NOMO-1 treated with DMSO at 0.1 percent for 48 hours (cell line): ENCODE data around the gene SAMD4A.

Experiments
- DNase-seq: peaks from one replicate; lab custom pipeline; 2025; ENCODE audit not compliant: unreplicated experiment; lab: John Stamatoyannopoulos, UW

The SAMD4A gene

DNA sequence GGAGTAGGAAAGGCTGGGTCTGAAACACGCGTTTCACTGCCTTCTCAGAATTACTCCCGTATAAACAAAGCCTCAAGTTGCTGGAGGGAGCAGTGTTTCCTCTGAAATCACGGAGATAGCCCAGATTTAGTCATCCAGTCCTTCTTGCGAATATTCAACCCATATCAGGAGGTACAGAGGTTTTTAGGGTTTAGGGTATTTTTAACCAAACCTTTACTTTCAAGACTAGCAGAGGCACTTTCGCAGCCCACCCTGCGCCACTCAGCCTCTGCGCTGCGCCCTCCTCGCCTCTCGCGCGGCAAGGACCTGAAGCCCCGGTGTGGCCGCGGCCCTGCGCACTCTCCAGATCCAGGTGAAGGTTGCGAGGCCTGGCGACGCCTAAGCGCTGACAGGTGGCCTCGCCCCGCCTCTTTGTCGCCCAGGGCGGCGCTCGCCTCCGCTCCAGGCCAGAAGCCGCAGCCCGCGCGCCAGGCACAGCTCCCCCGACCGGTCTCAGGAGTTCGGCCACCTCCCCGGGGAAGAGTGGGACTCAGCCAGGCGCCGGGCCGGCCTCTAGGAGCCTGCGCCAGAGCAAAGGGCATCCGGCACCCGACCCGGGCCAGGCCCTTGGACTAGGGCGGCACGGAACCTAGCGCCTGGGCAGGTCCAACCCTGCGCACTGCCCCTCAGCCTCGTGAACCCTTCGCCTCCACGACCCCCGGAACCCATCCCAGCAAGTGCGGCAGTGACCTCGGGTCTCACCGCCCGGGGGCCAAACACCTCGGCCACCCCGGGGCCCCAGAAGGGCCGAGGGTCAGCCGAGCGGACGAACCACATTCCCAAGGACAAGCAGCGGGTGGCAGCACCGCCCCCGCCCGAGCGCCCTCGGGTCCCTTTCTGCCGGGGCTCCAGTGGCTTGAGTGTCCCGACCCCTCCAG is 1.8 kb upstream of the SAMD4A start:
- DNase-seq: no peak

DNA sequence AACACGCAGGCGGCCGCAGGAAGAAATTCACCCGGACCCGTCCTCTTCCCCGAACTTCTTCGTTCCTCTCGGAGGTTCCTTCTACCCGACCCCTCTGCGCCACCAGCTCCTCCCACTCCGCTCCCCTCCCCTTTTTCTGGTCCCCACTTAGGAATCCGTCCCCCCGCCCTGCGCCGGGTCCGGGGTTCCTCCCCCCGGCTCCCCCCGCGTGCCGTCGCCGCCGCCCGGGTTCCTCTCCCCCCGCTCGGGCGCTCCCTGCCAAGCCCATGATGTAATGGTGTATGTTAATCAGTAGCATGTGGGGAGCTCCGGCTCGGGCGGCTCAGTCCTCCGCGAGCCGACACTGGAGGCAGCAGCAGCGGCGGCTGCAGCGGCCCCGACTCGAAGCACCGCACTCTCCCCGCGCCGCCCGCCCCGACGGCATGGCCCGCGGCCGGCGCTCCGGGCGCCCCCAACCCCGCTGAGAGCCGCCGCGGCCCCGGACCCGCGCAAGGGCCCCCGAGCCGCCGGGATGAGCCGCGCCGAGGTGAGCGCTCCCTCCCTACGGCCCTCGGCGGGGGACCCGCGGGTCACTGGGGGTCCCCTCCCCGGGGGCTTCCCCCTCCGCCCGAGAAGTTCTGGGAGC is 1.0 kb upstream of the SAMD4A start:
- DNase-seq: peak; percentile 59

DNA sequence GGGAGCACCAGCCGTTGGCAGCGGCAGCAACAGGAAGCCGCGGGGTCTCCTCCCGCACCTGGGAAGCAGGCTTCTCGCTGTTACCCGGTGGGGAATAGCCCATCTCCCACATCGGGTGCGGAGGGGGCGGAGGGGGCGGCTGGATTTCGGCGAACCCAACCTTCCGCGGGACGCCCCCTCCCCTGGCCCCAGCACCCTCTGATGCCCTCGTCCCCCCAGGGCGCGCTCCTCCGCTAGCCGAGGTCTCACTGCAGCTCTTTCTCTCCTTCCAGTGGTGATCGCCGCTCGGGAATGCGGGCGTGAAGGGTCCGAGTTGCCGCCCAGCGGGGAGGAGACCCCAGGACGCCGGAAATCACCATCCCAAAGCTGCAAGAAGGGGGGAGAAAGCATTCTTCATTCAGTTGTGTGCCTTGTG is 303 bp downstream of the SAMD4A start:
- no peak for DNase-seq

DNA sequence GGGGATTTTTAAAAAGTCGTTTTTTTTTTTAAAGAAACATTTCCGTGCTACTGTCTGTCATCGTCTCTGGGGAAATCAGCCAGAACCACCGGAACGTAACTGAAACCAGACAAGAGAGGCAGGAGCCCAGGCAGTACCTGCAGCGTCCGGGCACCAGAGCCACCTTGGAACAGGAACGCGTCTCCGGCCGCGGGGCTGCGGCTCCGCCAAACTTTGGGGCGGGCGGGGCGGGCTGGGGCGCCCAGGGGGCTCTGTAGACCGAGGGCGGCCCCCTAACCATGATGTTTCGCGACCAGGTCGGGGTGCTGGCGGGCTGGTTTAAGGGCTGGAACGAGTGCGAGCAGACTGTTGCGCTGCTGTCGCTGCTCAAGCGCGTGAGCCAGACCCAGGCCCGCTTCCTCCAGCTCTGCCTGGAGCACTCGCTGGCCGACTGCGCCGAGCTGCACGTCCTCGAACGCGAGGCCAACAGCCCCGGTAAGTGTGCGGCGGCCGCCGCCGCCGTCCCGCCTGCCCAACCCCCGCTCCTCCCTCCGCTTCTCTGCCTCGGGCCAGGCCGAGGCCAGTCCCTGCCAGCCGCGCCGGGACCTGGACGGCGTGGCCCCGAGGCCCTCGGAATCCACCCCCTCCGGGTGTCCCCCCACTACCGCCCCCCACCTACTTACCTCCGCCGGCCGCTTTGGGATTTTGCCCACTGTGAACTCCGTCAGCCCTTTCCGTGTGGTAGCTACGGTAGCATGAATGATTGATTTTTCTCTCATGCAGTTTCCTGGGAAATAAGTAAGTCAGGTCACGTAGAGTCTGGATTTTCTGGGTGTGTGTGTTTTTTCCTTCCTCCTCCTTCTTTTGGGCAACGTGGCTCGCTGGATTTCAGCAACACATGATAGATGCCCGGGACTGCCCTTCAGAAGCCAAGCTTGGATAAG is 972 bp downstream of the SAMD4A start:
- DNase-seq: no peak

DNA sequence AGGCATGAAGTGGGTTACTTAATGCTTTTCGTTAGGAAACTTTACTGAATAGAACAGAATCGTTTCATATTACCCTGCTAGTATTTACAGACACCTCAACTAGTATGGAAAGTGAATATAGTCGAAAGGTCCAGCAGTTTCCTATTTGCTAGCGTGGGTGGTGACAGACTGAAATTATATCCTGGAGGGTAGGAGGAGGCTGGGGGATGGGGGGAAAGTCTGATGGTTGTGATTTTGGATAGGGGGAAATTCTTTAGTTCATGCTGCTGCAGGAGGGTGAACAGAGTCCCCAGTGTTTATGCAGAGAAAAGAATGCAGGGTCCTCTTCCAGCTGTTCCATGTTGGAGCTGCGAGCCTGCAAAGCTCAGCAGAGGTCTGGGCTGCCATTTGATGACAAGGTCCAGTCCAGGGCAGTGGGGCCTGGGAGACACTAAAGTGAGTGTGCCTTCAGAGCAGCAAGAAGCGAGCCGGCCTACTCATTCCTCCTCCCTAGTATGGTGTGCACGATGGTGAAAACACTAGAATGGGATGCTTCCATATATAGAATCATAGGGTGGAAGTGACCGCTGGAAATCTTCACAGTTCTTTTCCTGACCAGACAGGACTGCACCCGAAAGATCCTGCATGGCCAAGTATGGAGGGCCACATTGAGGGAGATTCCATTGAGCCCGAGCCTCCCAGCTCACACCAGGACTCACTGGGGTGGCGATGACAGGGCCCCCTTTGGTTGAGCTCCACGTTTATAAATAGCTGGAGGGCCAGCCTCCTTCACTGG is 2.1 kb downstream of the SAMD4A start:
- no peak for DNase-seq

DNA sequence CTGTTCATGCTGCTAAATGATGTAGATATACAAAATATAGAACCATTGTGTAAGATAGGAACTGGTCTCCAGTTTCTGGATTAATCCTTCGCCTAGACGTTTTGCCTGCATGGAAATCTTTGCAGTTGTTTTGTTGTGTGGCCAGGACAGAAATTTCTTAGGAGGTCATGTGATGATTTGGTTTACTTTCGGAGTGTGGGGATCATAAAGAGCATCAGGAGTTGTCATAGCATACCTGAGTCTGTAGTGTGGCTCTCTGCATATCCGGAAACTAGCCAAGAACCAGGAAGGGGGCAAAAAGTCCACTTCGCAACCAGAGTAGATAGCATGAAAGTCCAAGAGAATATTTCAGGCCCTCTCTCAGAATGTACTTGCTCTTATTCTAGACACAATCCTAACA is 3.1 kb downstream of the SAMD4A start:
- DNase-seq: no peak

DNA sequence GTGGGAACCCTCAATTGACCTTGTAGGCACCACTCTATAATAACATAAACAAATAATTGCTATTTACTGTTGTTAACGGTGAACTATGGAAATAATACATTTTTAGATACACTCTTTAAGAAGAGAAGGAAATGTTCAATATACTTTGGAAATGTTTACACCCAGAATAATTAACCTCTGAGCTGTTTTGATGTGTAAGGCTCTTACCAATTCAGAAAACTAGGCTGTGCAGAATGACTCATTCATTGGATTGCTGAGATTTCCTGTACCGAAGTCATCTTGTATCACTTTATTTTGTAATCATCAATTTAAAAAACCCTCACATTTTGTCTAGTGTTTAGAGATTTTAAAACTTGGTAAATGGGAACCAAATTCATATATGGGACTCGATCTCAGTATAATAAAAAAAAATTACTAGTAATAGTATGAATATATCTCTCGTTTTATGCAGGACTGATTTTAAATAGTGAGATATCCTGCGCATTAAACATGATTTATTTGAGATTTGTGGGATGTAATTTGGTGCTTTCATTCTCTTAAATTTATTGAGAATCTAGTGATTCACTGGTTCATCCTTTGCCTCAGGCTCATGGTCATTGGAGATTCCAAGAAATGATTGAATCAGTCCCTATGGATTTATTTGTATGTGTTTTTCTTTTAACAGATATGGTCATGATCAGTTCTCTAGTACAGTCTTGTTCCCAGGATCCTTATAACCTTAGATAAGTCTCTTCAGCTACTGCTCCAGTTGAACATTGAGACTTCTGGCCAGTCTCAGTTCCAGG is 3.9 kb downstream of the SAMD4A start:
- DNase-seq: no peak

DNA sequence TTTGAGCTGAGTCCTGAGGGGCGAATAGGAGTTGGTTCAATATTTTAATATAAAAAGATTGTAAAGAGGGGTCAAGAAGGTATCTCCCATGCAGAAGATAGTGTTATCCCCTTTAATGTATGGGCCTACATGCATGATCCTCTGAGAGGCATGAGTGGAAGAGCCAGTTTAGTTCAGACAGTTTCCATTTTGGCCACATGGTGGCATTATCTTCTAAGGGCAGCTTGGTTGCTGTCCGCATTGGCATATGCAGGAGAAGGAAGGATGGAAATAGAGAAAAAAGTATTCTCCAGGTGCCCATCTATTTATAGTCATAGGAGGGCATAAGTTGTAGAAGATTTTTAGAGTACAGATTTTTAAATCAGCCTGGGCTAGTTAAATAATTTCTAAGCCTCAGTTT is 5.4 kb downstream of the SAMD4A start:
- no peak for DNase-seq

DNA sequence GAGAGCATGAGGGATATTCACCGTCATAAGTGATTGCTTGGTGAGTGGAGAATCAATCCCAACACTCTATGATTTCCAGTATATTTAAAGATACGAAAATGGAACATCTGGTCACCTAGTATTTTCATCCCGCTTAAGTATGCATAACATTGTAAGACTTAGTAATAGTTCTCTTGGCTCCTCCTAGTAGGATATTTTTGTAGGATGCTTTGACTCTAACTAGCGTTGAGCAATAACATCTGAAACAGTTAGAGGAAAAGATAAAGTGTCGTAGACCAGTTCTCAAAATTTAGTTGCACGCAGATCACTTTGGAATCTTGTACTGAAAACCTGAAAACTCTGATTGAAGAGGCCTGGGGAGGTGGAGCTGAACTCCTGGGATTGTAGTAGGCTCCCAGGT is 7.6 kb downstream of the SAMD4A start:
- no peak for DNase-seq

DNA sequence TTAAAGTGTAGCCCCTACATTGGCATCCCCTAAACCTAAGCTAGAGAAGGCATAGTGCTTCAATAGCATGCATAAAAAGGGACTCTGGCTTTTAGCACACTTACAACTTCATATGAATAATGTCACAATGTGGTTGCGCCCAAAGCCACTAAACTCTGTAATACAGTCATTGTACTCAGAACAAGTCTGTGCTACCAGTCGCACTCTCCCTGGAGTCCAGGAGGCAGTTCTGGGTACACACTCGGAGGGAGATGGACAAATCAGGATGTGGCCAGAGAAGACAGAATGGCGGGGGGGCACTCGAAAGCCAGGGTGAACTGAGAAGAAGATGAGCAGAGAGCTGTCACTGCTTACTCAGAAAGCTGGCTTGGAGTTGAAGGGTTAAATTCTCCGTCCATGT is 10.6 kb downstream of the SAMD4A start:
- no peak for DNase-seq

DNA sequence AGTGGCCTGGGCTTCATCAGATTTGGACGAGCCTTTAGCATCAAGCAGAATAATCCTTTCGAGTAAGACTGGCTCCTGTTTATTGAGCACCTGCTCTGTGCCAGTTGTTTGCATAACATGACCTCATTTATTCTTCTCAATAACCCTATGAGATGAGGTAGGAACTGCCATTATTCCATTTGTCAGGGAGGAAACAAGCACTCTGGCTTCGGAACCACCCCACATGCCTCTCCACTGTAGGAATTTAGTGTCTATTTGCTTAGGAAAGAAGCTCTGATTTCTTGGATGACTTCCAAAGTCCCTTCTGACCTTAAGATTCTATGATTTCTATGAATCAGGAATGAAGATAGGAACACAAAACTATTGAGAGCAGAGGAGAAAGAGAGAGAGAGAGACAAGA is 11.0 kb downstream of the SAMD4A start:
- DNase-seq: no peak

DNA sequence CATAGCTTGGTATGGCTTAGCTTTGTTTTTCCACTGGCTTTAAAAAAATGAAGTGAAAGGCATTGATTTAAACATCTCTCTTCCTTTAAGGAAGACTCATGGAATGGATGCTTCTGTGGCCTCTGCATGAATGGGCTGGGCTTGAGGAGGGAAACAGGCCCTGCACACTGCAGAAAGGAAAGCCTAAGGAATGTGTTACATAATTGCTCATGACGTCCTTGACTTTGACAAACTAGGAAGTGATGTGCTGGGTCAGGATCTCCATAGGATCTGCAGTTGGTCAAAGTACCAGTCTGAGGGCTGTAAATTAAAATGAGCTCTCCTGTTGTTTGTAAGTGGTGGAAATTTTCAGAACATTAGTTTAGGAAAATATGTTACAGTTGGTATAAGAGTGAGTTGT is 12.7 kb downstream of the SAMD4A start:
- DNase-seq: no peak

DNA sequence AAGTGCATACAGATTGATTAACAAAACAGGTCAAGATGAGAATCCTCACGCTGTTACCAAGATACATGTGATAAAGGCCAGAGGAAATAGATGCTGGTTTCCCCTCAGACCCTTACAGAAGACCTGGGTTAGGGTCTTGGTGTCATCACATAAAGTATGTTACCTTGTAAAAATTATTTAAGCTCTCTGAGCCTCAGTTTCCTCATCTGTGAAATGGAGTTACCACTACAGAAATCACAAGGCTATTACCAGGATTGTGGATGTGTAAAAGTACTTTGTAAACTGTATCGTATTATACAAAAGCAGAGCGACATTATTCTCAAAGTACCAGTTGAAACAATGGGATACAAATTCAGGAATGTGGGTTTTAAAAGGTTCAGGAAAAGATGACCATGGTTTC is 14.0 kb downstream of the SAMD4A start:
- DNase-seq: no peak

DNA sequence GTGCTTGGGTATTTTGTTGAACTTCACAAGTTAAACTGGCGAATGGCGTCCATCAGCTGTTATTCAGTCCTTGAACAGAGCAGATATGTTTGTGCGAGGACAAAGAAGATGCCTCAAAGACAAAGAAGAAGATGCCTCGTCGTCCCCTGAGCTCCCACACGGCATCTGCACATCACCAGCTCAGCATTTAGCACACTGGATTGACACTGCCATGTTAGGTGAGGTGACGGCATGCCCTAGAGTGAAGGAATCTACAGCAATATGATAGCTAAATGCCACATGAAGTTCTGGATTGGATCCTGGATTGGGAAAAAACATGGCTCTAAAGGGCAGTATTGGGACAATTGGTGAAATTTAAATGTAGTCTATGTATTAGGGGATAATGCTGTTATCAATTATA is 15.4 kb downstream of the SAMD4A start:
- DNase-seq: no peak

DNA sequence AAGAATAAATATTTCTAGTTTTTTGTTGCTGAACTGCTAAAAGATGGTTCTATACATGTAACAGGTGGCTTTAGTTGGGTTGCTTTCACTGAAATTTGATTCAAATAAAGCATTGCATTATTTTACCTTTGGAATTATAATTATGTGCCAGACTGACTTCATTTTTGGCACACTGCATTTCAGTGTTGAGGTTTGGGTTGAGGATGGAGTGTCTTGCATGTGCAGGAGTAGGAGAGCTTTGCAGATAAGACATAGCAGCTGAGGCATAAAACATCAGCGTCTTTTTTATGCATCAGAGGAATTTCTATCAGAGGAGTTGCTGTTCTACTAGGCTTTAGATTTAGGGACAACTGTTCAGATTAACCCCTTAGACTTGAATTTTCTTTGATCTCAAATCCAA is 17.2 kb downstream of the SAMD4A start:
- no peak for DNase-seq

DNA sequence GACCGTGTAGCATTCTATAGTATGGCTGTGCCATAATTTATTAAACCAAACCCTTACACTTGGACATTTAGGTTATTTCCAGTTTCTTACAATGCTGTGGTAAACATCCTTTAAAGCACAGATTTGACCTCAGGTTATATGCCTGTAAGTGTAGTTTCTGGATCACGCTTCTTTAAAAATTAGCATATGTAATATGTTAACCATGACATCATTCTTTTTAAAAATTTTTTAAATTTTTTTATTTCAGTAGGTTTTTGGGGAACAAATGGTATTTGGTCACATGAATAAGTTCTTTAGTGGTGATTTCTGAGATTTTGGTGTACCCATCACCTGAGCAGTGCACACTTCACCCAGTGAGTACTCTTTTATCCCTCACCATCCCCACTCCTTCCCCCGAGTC is 18.3 kb downstream of the SAMD4A start:
- DNase-seq: no peak

DNA sequence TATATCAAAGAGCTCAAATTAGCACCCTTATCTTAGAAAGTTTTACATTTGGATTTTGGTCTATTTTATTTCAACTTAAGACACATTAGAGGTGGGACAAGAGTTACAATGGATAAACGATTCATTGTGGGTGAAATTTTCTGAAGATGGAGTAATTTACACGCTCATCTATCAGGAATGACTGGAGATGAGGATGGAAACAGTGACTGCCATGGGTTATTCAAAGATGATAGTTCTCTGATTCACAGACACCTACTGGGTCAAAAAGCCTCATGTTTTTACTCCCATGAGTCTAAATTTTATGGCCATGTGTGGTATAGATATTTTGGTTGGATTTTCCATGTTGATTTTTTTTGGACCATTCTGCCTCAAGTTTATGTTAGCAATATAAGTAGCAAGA is 22.1 kb downstream of the SAMD4A start:
- DNase-seq: no peak

DNA sequence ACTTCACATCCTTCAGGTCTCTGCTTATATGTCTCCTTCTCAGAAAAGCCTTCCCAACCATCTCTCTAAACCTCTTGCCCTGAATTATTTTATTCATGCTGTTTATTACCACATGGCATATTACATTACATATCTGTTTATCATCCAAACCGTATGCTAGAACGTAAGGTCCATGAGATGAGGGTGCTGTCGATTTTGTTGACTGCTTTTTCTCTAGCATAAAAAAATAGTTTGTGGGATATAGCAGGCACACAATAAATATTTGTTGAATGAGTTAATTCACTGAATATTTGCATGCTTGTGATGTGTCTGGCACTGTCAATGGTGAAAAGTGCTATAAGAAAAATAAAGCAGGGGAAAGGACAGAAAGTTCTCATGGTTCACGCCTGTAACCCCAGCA is 22.9 kb downstream of the SAMD4A start:
- DNase-seq: no peak

DNA sequence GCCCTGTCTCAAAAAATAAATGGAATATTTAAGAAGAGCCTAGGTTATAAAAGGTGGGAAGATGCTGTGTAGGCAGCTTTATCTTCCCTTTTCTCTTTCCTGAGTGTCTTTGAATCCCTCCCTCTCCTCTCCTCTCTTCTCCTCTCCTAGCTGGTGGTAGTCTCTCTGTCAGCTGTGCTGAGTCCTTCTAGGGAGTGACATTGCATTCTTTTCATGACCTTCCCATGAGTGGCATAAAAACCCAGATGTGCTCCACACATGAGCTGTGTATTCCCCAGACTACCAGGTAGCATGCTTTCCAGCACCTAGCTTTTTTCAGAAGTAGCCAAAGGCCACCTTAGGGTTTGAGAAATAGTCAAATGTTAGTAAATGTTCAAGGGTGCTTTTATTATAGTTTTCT is 23.6 kb downstream of the SAMD4A start:
- DNase-seq: no peak

DNA sequence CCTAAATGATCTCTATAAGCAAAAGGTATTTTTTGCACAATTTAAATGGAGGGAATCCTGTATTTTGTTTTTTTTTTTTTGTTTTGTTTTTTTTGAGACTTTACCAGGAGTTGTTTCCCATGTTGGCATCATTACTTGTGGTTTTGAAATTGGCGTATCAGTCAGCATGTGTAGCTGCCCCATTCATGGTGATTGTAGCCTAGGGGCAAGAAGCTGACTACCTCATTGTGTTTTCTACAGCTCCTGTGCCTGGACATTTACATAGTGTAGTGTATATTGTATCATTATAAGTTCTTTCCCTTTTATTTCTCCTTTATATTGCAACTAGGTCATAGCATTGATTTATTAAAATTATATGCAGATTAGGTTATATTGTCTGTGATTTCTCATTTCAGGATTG is 24.5 kb downstream of the SAMD4A start:
- no peak for DNase-seq
